GM21447 (cell line): ENCODE measurements around the gene SCN2A.

Experiments used
- ATAC-seq: cut with Tn5 transposase; IDR thresholded peaks from one replicate; pipeline ENCODE4 v1.9.1; 2021; ENCODE audit not compliant: unreplicated experiment

SCN2A gene

GRCh38 chr2:165410276-165410675 lies 171.1 kb downstream of the SCN2A start:
- ATAC-seq: no peak

GRCh38 chr2:165414187-165414586 lies 175.0 kb downstream of the SCN2A start:
- ATAC-seq: no peak

DNA sequence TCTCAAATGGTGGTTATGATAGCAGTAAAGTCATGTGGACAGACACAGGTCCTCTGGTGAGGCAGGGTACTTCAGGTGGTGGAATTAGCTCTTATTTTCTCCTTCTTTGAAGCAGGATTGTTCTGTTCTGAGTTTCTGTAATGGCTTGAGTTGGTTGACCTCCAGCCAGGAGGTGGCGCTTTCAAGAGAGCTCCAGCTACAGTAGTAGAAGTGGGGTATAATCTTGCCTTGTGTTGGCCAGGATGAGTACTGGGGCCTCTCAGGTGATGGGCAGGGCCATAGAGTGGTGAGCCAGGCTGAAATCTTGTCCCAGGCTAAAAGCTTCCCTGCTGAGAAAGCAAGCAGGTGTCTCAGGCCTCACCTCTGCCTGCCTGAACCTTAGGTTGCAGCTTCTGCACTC lies 177.8 kb downstream of the SCN2A start:
- no peak for ATAC-seq

DNA sequence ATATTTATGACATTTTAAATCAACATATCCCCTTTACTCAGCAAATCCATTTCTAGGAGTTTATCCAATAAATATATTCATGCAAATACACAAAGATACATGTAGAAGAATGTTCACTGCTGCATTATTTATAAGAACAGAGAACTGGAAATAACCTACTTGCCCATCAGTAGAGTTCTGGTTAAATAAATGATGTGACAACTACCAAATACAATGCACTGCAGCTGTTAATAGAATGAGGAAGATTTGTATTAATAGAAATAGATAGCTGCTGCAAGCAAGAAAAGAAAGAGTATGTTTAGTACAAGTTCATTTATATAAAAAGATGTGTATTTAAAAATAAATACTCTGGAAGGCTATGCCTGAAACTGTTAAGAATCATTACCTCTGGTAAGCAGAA lies 181.0 kb downstream of the SCN2A start:
- no peak for ATAC-seq

DNA sequence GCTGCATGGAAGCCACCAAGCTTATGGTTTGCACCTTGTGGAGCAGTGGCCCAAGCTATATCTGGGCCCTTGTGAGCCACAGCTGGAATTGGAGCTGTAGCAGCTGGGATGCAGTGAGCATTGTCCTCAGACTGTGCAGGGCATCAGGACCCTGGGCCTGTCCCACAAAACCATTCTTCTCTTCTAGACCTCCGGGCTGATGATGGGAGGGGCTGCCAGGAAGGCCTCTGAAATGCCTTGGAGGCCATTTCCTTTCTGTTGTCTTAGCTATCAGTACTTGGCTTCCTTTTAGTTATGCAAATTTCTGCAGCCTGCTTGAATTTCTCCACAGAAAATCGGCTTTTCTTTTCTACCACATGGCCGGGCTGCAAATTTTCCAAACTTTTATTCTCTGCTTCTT lies 183.9 kb downstream of the SCN2A start:
- ATAC-seq: no peak

- ATAC-seq: no peak
Observed at GRCh38 chr2:165425556-165425955, 186.3 kb downstream of the SCN2A start.

DNA sequence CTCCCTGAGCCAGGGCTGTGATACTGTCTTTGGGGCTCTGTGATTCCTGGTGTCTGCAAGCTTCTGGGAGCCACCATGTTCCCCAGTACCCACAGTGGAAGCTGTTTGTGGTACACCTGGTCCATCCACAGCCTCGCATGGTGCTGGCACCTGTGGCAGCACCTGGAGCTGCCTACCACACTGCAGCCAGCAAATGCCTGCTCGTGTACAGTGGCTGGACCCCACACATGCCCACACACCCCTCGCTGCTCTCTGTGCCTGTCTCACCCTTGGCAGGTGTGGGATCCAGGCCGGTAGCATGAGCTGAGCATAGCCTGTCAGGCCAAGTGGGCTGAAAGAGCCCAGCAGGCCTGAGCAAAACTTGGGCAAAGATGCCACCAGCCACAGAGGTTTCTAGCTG lies 188.5 kb downstream of the SCN2A start:
- ATAC-seq: no peak

DNA sequence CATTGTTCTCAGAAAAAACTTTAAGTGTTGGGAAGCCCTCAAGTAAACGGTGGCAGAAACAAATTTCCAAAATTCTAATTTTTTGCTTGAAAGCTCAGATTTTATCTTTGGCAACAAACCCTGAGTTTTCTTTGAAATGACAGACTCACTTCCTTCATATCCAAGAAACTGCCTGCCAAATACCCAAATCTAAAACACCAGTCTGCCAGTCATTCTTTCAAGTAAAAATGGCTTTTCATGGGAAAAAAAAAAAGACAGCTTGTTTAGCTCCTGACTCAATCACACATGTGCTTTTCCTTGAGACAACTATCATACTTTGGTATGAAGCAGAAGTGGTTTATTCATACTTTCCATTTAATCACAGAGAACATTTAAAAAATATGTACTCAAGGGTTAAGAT lies 189.7 kb downstream of the SCN2A start:
- ATAC-seq: no peak

DNA sequence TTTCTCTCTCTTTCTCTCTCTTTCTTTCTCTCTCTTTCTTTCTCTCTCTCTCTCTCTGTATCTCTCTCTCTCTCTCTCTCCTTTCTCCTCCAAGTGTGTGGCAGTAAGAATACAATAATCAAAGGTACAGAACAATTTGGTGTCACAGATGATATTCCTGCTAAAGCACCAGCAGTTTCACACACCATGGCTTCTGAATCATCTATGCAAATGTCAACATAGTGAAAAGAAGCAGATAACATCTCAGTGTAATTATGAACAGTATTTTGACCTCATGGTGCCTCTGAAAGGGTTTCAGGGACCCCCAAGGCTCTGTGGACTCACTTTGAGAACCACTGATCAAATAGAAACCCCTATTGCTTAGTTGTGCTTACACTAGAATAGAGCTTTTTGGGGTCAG lies 191.8 kb downstream of the SCN2A start:
- ATAC-seq: no peak

DNA sequence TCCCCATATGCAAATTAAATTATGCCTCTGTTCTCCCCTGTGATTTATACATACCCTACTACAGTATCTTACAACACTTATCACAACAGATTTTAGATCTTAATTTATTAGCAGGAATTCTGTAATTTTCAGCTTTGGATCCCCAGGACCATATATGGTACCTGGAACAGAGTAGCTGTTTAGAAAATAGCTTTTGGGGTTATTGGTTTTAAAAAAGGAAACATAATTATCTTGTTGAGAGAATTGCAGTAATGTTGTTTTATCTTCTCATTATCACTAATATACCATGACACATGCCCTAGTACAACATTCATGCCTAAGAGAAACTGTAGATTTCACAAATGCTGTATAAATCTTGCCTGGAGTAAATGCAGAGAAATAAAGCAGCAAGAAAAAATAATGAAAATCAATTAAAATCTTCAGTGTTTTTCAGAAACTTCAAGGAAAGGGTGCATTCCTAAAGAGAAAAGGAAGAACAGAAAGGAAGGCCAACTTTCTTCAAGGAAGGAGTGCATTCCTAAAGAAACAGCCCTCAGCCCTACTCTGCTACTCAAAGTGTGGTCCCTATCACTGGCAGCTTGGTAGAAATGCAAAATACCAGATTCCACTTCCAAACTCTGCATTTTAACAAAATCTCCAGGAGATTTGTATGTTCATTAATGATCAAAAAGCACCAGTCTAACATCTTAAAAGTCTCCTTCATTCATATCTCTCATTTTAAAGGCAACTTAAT lies 193.2 kb downstream of the SCN2A start:
- ATAC-seq: no peak

DNA sequence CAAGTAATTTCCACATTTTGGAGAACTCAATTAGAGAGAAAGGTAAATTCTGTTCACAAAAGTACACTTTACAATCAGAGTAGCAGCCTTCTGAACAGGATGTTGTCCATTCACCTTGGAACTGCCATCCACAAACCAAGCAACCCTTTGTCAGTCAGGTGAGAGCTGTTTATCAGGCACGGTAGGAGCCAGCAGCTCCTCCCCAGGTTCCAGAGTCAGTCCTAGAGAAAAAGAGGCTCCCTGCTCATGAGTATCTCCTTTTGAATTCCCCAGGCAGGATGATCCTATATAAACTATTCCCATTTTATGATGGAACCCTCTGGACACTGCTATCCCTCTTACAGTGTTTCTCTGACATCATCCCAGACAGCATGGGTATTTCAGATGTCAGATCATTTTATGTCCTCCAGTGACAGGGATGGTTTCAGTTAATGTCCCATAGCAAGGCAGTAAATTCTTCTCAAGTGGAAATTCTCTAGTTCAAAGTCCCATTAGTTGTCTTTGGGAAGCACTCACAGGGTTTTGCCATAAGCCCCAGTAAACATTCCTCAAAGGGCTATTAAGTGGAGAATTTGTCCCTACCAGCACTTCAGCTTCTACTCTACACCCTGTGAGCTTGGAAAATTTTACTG lies 195.8 kb downstream of the SCN2A start:
- no peak for ATAC-seq

DNA sequence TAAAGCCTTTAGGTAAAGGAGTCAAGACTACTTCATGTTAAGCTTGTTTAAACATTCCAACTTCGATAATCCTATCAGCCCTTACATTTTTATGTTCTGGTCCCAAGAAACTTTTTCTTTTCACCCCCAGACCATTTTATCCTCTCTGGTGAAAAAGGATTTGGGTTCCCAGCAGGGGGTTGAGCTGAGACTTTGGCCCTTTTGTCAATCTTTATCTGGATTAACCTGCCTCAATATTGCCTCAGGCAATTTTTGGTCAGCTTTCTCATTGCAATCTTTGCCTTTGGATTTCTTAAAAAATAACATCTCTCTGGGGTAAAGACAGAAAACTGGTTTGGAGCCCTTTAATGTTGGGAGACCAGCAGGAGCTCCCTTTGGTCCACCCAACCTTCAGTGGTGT lies 196.4 kb downstream of the SCN2A start:
- no peak for ATAC-seq

DNA sequence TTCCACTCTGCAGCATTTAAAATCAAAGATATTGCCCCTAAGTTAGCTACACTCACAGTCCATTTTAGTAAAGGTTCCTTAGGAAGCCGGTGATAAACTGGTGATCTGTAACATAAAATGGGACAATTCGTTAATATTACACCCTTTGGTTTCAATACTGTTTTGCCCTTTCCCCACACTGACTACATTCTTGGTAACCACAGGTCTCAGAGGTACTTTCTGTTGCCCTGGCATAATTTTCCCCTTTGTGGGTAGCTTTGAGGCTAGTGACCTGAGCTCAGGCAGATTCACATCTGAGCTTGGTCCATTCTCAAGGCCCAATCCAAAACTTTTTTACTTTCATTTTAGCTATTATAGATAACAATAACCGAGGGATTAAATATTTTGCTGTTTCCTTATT lies 197.3 kb downstream of the SCN2A start:
- ATAC-seq: no peak

GRCh38 chr2:165440367-165440766 lies 201.2 kb downstream of the SCN2A start:
- no peak for ATAC-seq
